Measurements from ENCODE around the gene SH2B2.

DNA sequence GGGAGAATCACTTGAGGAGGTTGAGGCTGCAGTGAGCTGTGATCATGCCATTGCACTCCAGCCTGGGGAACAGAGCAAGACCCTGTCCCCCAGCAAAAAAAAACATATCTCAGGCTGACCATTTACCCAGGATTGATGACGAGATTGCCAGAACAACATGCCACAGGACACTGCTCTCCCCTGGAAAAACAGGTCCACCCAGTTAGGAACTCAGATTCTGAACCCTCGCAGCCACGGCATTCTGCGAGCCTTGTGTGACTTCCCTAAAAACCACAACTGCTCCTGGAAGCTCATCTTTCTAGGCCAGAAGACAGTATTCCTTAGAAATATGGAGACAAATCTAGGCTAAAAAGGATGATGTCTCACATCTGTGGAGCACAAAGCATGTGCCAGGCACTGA lies 42.1 kb upstream of the SH2B2 start:
- no peak for TF ChIP-seq EZH2 (IDR thresholded peaks at IDR 0.05)
- TF ChIP-seq POLR2AphosphoS5 (IDR thresholded peaks at IDR 0.05; ENCODE audit: borderline replicate concordance, low read depth, low read length) = no peak
- TF ChIP-seq FOXP2 (optimal IDR thresholded peaks at IDR 0.05; ENCODE audit: control extremely low read depth, extremely low read length, insufficient read depth) = no peak

Data from SK-N-MC (cell line).